Measurements from ENCODE around the gene RPL18A.

- TF ChIP-seq CTCF (conservative IDR thresholded peaks at IDR 0.05) (no peak), ZFX (IDR thresholded peaks at IDR 0.05) (no peak)
Measured at GRCh38 chr19:17831419-17831888, 28.3 kb upstream of the RPL18A start.
